Stimulated activated CD4-positive, alpha-beta T cell treated with anti-CD3 and anti-CD28 coated beads, Interleukin-1b, Interleukin-23, amount 100 ng/mL, for 1 hour (primary cell): ENCODE results near the gene C16orf95.

Source experiments
- DNase-seq, 2 donors: peaks; one replicate each; pipeline ENCODE4 v3.0.0-alpha.2; 2020; ENCODE audit warnings: low read depth in 2 of 2

The C16orf95 gene

DNA sequence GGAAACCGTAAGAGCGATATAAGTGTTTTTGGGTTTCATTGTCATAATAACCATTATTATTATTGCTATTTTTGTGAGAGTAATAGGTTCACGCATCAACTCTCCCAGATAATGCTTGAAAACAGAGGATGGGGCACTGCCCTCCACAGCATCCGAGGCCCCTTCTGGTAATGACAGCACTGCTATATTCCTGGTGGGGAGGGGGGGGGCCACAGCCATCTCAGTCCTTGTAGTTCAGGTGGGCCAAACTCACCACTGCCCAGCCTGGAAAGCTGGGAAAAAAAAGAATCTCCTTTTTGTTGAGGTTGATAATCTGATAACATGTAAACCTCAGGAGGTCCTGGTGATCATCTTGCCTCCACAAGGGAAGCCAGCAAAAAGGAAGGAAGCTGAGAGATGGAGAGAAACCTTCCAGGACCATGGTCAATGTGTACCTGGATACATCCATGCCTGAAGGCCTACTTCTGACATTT lies 706 bp downstream of the C16orf95 start:
- DNase-seq, result no peak

DNA sequence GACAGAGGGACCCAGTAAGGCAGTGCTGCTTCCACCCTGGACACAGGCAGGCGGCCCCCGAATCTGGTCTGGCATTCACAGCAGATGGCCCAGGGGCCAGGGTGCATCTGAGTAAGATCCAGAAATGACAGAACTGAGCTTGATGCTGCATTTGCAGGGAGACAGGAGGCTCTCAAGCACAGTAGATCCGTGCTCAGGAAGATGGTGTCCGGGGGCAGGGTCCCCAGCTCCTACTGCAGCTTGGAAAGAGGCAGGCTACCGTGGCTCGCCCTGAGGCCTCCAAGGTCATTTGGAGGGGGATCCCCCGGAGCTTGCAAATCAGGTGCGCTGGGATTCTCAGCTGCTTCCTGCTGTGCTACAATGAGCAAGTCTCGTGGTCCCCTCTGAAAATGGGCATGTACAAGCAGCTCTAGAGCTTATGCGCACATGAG lies 2.2 kb downstream of the C16orf95 start:
- DNase-seq, result no peak

DNA sequence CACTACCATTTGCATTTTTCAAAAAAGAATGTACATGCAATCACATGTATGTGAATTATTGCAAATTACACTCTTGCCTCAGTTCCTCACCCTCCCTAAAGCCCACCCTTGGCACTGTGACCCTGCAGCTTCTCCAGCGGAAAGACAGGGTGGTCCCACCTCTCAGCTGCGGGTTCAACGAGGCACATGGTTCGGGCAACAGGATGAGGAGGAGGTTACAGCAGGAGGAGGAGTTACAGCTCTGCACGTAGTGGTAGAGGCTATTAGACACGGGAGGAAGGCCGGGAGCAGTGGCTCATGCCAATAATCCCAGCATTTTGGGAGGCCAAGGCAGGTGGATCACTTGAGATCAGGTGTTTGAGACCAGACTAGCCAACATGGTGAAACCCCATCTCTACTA lies 5.2 kb downstream of the C16orf95 start:
- no peak for DNase-seq

DNA sequence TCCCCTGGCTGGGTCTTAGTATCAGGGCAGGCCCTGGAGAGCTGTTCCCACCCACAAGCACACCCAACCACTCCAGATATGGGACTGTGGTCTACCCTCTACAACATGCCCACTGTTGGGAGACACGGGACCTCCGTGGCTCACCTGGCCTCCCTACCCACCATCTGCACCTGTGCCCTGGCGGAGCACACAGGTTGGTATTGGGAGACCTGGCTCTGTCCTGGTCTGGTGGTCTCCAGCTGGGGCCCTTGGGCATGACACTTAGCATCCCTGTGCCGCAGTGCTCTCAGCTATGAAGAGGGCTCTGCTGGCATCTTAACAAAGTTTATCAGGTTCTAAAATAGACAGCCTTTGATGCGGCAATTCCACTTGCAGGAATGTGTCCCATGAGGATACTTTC lies 5.8 kb downstream of the C16orf95 start:
- DNase-seq, result no peak

DNA sequence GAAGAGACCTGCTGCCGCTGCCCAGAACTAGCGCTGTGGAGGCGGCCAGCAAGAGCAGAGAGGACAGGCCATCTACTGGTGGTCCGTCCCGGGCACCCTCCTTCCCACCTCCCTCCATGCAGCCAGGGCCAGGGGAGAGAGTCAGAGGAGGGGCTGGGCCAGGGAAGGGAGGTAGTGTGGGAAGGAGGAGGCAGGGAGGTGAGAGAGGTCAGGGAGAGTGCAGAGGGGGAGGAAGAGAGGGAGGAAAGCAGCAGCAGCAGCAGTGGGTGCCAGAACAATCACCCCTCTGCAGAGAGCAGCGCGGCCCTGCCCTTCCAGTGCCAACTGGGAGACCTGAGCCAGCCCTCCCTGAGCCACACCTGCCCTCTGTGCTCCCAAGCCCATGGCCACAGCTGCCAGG lies 6.6 kb downstream of the C16orf95 start:
- DNase-seq, result no peak

DNA sequence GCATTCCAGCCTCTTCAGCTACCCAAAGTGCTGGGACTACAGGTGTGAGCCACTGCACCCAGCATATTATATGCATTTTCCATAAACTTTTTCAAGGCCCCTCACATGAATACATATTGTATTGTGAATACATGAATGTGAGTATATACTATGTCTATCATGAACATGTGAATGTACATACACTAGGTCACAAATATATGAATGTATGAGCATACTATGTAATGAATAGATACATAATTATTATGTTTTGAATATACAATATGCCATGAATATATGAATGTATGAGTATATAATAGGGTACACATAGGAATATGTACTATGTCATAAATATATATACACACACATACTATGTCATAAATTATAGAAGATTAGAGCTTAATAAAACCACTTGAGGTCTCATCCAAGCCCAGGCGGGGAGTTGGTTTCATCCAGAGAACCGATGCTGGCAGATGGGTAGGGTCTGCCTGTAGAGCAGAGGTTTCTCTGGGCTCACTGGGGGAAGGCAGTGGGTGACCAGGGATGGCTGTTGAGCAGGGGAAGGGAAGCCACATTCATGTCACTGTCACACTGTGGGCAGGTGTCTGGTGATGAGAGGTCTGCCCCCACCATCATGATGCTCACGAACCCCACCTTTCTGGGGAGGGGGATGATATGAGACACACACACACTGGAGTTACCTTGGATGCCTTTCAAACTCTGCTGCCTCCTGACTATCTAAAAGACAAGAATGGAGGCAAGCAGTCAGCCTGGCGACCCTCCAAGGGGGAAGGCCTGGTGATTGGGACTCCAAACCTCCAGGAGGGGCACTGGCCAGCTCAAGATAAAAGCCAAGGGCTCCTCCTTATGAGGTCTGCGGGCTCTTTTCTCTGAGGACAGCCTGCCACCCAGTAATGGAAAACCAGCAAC lies 7.3 kb downstream of the C16orf95 start:
- DNase-seq, result no peak

DNA sequence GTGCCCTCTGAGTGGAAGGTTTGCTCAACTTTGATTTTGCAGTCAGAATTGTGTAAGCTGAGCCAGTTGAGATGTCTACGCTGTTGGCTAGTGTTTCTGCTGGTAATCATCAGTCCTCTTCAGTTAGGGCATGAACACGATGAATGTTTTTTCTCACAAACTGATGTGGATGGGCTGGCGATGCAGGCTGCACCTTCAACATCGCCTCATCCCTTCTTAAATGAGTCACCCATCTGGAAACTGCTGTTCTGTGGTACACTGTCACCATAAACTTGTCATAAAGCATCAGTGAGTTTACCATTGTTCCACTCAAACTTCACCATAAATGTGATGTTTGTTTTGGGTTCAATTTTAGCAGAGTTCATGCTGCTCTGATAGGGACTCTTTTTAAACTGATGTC lies 8.4 kb downstream of the C16orf95 start:
- no peak for DNase-seq

DNA sequence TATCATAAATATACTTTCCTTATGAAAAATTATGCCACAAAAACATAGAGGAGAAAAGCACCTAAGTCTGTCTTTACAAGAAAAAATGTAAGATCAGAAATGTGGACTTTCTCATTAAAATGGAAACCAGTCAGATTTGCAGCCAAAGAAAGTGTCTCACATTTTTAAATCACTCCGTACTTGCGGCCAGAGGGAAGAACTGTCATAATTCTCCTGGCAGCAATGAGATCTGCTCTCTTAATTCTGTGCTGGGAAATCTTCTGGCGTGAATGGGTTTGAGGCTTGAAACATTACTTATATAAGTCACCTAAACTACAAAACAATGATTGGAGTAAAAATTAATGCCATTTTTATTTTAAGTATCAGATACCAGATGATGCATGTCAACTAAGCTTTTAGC lies 10.7 kb downstream of the C16orf95 start:
- no peak for DNase-seq

DNA sequence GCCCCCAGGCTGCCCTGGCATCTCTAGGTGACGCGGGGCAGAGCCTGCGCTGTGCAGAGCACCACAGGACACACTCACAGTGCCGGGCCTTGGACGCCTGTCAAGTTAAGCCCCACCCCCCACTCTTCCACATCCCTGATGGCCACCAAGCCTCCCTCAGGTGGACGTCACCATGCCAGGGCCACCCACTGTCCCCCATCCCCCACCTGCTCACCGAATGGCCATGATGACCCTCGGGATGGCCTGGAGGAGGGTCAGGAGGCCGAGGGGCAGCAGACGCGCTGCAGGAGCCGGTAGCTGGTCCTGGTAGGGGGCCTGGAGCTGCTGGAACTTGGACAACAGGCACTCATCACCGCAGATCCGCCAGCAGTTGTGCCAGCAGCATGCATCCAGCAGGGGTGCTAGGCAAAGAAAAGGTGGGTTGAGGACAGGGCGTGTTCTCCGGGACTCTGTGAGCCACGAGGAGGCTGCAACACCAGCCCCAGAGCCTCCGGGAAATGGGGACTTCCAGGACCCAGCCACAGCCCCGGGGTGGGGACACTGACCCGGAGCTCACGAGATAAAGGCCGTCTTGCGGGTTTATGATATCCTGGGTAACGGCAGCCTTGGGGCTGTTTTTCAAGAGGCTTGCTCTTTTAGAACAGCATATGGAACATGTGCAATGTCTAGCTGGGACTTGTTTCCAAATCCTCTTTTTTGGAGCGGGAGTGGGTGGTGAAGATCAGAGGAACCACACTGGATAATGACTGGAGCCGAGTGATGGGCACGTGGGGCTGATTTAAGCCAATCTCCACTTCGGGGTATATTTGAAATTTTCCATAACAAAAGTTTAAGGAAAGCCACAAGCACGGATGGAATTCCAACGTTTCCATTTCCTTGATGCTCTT lies 11.4 kb downstream of the C16orf95 start:
- DNase-seq, result no peak

DNA sequence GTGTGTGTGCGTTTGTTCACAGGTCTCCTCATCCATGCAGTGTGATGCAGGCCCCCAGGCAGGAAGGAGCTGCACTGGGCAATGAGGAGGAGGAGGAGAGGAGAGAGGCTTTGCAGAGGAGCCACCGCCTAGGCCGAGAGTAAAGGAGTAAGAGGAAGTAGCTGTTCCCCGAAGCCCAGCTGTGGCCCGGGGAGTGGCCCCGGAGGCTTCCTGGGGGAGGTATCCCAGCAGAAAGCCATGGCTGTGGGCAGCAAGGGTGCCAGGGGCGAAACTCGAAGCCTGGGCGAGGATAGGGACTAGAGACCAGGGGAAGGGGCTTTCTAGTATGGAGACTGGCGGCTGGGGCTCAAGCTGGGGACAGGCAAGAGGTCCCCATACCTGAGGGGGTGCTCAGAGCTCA lies 12.2 kb downstream of the C16orf95 start:
- DNase-seq, result no peak

DNA sequence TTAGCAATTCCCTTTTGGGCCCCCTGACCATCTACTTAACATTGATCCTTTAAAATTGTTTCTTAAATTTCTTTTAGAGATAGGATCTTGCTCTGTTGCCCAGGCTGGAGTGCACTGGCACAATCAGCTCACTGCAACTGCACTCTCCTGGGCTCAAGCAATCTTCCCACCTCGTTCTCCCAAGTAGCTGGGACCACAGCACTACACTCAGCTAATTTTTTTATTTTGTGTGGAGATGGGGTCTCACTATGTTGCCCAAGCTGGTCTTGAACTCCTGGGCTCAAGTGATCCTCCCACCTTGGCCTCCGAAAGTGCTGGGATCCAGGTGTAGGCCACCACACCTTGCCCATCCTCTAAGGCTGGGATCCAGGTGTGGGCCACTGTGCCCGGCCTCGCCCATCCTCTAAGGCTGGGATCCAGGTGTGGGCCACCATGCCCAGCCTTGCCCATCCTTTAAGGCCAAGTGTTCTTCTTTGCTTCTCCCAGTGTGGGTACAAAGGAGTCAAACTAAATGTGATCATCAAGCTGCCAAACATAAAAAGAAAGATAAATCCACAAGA lies 13.2 kb downstream of the C16orf95 start:
- DNase-seq, result no peak

DNA sequence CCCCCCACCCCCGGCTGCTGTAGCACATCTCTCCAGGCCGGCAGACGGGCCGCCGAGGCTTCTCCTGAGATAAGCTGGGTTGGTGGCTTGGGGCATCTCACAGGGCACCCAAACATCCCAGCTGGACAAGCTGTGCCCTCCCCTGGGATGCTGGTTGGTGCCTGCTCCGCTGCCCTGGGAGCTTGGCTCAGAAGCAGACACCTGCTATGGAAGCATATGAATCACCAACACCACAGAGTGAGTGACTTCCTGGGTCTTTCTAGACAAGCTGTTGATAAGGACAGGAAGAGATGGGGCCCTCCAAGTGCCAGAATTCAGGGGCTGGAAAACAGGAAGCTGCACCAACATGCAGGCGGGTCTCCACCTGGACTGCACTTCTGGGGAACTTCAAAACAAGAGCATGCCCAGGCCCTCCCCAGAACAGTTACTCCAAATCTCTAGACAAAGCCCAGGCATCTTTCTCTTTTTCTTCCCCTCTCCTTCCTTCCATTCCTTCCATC lies 13.7 kb downstream of the C16orf95 start:
- DNase-seq, result no peak

DNA sequence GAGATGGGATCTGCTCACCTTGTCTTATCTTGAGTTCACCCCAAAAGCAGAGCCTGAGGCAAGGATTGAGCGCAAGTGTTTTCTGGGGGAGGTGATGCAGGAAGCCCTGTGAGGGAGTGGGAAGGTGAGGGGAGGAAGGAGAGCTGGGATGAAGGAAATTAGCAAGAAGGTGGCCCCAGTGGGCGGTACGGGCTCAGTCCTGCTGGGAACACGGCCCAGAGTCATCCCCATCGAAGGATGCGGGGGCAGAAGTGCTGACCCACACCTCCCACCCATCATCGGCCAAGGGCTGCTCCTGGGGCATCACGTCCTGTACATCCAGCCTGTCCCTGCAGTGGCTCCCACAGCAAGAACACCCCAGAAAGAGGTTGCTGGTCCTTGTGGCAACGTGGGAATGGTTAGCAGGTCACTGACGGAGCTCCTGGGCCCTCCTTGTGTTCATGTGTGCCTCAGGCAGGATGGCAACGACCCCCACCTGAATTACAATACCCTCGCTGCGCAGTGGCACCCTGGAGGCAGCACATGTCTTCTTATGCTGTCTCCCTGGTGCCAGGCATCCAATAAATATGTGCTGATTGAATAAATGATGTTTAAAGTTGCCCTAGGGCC lies 18.2 kb downstream of the C16orf95 start:
- DNase-seq, result no peak

DNA sequence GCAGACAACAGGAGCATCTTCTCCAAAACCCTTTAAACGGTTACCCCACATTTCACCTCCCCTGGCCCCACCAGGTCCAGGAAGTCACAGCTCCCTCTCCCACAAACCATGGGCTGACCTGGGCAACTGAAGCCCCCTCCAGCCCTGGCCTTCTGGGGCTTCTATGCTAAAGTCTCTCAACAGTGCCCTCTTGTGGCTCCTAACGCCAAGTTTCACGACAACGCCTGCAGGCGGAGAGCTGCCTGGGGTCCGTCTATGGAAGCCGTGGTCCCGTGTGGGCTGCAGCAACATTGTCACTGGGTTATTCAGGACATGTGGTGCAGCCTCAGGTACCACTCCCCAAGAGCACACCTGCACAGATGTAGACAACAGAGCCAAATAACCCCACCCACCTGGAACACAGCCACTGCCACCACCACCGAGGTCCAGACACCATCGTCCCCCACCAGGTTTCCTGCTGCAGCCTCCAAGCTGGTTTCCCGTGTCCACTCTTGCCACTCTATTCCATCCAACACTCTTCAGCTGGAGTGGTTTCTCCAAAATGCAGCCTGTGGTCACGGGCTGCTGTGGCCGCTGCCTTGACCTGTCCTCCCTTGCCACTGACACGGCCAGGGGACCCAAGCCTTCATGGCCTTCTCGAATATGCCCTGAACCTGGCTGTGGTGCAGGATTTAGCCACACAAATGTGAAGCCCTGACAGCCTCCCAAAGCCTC lies 19.1 kb downstream of the C16orf95 start:
- DNase-seq, result peak in 1 of 2 donors; percentile 13

DNA sequence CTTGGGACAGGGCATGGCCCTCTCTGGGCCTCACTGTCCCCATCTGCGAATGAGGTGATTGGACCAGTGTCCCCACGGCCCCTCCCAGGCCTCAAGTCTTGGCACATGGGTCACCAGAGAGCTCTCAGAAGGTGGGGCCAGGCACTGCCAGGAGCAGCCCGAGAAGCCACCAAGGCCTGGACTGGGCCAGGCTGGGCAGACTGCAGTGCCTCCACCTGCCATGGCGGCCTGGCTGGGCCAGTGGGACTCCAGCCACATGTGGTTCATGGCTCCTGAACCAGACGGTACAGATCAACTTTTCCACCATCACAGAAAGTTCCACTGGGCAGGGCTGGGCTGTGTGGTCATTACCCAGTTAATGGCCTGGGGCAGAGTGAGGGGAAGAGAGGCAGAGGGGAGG lies 19.8 kb downstream of the C16orf95 start:
- DNase-seq, result no peak

DNA sequence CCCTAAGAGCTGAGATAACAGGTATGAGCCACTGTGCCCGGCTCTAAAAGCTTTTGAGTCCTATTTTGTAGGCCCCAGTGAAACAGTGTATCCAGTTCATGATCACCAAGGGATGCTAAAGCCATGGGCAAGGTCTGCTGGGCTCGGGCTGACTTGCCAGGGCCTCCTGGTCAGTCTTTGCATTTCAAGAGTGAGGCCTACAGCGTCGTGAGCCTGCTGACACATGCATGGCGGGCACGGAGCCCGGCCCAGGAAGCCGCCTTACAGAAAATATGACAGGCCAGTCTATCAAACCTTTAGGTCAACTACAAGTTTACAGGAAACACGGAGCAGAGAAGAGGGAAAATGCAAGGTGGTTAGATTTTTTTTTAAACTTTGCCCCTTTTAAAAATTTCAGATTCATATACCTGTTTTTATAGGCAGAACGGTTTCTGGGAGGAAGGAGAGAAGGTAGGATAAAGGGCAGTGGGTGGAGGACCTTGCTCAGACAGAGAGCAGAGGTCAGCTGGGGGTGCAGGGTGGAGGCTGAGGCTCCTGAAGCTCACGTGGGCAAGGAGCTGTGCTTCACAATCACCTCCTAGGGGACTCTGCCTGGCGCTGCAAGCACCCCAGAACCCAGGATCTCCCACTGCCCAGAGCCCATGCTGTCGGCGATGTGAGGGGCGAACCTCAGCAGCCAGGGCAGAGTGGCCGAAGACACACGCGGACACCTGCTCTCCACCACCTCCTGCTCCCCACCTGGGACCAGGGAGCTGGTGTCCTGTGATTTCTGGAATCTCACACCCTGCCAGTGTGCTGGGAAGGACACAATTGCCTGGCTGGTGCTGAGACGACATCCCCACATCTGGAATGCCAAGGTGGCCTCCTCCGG lies 21.3 kb downstream of the C16orf95 start:
- DNase-seq, result no peak

DNA sequence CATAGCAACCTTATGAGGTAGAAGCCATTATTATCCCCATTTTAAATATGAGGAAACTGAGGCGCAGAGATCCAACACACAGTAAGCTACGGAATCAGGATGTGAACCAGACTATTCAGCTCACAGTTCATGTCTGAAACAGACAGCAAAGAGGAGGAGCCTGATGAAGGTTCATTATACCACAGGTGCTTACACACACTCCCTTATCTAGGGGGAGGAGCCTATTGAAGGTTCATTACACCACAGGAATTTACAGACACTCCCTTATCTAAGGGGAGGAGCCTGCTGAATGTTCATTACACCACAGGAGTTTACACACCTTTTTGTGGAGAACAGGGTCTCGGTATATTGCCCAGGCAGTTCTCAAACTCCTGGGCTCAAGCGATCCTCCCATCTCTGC lies 21.9 kb downstream of the C16orf95 start:
- no peak for DNase-seq

DNA sequence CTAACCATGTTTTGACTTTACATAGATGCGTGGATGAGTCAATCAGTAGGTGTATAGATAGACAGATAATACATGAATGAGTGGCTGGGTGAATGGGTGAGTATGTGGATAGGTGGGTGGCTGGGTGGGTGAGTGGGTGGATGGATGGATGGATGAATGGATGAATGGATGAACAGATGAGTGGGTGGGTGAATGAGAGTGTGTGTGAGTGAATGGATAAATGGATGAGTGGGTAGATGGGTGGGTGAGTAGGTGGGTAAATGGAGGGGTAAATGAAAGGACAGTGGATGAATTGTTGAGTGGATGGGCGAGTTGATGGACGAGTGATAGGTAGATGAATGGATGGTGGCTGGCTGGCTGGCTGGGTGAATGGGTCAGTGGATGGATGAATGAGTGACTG lies 23.2 kb downstream of the C16orf95 start:
- no peak for DNase-seq

DNA sequence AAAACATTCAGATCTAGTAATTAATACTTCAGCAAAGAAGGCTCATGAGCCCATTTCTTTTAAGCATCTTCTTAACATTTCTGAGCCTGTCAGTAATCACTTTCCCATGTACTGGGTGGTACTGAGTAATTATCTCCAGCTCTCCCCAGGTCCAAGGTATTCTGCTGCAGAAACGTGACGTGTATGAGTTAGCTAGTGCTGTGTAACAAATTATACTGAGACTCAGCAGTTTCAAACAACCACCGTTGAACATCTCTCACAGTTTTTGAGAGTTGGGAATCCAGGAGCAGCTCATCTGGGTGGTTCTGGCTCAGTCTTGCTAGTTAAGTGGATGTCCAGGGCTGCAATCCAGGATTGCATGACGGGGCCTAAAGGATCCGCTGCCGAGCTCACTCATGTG lies 25.2 kb downstream of the C16orf95 start:
- DNase-seq, result no peak

DNA sequence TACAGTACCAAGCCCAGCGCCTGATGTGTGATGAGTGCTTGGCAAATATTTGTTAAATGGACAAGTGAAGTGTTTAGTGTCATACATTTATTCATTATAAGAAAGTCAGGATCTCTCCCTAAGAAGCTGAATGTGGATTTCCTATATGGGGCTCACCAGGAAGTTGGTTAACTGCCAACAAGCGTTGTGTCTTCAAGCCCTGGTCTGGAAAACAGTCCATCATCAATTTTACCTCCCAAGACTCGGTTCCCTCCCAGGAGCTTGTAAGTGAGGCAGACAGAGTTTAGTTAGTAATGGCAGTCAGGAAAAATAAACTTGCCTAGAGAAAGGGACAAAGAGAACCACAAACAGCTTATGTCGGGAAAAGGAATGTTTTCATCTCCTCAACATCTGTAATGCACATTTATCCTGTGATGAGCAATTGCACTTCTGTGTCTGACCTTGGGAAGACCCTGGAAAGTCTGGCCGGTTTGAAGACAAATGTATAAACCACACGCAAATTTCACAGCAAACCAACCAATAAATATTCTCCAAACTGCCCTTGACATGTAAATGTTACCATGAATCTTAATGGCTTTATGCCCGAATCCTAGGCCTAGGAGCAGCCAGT lies 28.3 kb downstream of the C16orf95 start:
- no peak for DNase-seq
